HT1080 (cell line): Measurements from ENCODE around the gene LRRIQ1. TPM values are rescaled to one million over a fixed set of nuclear protein-coding genes. Genes with fewer than 3 reads are reported as not detected.
"Not testable (repeated sequence)": the region's sequence is repeated elsewhere in the genome, so short reads cannot be mapped to it uniquely, and the experiment has no call there.

Experiments used
- DNase-seq: peaks from one replicate; pipeline ENCODE4 v3.0.0-alpha.2; 2015; ENCODE audit warnings: low read depth
- total RNA-seq: library from RNA; depleted of rRNA; stranded (reverse); fragments of >200 nt; shearing (Covaris generic); gene quantifications from 2 replicates; pipeline ENCODE4 v1.2.3, GENCODE V29; 2014

The LRRIQ1 gene
- total RNA-seq, 1 experiment from 2014 or later = 0.06 TPM

- no peak for DNase-seq
Observed at GRCh38 chr12:85183855-85184254, 147.7 kb downstream of the LRRIQ1 start.

DNA sequence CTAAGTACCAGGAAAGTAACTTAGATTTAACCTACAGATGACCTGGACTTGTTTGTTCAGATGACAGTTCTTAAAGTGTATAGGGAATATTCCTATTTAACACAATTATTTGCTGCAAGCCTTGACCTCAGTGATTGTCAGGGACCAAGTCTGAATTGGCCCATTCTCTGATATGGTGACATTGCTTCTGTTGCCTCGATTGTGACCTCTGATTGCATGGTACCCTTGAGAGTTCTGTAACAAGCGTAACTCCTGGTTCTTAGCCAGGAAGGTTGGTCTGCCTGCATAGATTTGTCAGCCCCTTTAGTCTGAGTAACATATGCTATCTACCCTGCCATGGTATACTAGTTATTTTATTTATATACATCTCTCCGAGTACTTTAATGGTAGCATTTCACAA is 150.1 kb downstream of the LRRIQ1 start:
- no peak for DNase-seq

- DNase-seq = no peak
Observed at GRCh38 chr12:85188619-85189018, 152.5 kb downstream of the LRRIQ1 start.

- no peak for DNase-seq
Observed at GRCh38 chr12:85190728-85191127, 154.6 kb downstream of the LRRIQ1 start.

GRCh38 chr12:85203809-85204208 is 167.7 kb downstream of the LRRIQ1 start:
- DNase-seq = not testable (repeated sequence)

GRCh38 chr12:85206543-85206942 is 170.4 kb downstream of the LRRIQ1 start:
- no peak for DNase-seq

DNA sequence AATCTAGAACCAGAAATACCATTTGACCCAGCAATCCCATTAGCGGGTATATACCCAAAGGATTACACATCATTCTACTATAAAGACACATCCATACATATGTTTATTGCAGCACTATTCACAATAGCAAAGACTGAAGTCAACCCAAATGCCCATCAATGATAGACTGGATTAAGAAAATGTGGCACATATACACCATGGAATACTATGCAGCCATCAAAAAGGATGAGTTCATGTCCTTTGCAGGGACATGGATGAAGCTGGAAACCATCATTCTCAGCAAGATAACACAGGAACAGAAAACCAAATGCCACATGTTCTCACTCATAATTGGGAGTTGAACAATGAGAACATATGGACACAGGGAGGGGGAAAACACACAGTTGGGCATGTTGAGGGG is 188.2 kb downstream of the LRRIQ1 start:
- not testable (repeated sequence) for DNase-seq

DNA sequence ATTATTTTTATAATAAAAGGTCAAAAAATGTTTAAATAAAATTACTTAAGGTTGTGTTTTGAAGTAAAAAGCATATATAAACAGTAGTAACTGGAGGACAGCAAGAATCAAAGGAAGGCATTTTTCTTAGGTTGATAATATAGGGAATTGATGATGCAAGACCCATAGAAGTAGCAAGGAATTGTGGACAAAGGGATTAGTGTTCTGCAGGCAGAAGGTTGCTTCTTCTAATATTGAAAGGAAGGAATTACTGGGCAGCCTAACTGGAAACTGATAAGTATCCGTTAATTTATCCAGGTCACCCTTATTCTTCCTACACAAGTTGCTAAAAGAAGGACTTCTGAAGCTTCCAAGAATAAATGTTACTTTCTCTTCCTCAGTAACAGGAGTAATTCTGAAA is 189.3 kb downstream of the LRRIQ1 start:
- no peak for DNase-seq

DNA sequence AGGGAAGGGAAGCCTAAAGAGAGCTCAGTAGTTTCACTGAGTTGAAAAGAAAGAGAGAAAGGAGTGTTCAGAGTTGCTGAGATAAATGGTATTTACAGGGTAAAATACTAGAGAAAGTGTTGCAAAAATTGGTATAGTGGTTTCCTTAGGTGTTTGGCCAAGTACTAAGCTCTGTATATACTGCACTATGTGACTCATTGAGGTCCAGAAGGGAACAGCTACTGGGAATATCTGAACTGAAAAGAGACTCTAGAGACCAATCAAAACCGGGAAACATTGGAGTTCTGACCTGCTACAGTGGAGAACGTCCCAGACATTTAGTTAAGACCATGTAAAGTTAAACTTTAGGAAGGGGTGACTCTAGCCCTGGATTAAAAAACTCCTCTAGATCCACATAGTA is 201.2 kb downstream of the LRRIQ1 start:
- peak; percentile 7 for DNase-seq

GRCh38 chr12:85244561-85244960 is 208.4 kb downstream of the LRRIQ1 start:
- DNase-seq = no peak

DNA sequence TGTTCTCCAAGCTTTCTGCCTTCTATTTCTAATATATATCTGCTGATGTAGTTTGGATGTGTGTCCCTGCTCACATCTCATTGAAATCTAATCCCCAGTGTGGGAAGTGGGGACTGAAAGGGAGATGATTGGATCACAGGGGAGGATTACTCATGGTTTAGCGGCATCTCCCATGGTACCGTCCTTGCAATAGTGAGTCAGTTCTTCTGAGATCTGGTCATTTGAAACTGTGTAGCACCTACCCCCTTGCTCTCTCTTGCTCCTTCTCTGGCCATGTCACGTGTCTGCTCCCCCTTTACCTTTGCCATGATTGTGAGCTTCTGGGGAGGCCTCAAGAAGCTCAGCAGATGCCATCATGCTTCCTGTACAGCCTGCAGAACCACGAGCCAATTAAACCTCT is 217.7 kb downstream of the LRRIQ1 start:
- peak; percentile 65 for DNase-seq

DNA sequence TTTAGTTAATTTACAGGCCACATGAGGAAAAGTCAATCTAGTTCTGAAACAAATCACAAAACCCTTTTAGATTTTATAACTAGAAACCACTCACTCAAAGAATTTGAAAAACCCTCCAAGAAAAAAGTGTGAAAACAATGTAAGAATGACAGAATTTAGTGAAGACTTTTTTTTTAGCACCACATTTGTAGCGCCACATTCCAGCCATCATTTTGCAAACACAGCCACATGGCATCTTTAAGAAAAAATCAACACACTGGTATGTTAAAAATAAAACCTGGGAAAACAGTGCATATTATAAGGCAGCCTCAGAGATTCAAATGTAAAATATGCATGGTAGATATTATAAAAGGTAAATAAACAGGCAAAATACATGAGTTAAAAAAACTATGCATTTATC is 221.5 kb downstream of the LRRIQ1 start:
- no peak for DNase-seq

- DNase-seq = no peak
Observed at GRCh38 chr12:85260447-85260846, 224.3 kb downstream of the LRRIQ1 start.

GRCh38 chr12:85260896-85261295 is 224.7 kb downstream of the LRRIQ1 start:
- DNase-seq = peak; percentile 46

DNA sequence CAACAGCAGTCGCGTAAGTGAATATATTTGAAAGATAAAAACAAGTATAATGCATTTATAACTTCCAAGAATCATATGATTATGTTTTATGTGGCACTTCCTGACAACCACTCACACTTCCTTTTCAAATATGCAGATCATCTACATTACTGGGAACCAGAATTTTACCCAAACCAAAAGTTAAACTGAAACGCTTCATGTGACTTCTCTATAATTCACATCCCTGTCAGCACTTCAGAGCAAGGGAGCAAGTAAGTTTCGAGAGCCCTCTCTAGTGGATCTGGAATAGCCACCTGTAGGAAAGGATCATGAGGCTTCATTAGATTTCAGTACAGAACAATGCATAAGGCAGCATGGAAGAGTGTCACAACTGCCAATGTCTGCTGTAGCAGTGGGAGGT is 230.2 kb downstream of the LRRIQ1 start:
- no peak for DNase-seq

GRCh38 chr12:85273381-85274314 is 237.5 kb downstream of the LRRIQ1 start:
- DNase-seq = no peak

- DNase-seq = no peak
Observed at GRCh38 chr12:85274315-85274651, 238.1 kb downstream of the LRRIQ1 start.

GRCh38 chr12:85275374-85275773 is 239.2 kb downstream of the LRRIQ1 start:
- DNase-seq = no peak

DNA sequence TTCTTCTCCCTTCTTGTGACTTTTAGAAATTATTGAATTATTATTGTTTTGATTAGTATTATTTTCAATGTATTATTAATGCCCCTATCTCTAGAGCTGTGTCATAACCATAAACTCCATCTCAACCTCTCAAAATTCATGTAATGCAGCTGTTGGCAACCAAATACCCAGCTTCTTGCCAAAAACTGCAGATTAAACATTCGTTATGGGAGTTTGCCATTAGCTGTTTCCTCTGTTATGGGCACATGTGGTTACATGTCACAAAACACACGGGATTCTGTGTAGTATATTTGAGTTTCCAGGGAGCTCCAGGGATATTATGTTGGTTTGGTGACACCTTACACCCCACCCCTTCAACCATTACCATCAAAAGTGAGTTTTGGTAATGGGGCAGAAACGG is 241.0 kb downstream of the LRRIQ1 start:
- DNase-seq = no peak

- DNase-seq = no peak
Observed at GRCh38 chr12:85277900-85278597, 241.9 kb downstream of the LRRIQ1 start.

- no peak for DNase-seq
Observed at GRCh38 chr12:85278598-85279448, 242.7 kb downstream of the LRRIQ1 start.
